Posterior vena cava (tissue), 2 donors: Measurements from ENCODE around the gene DNASE2. TPM values are rescaled to one million over a fixed set of nuclear protein-coding genes. Genes with fewer than 3 reads are reported as not detected.
"Not testable (repeated sequence)": the region's sequence is repeated elsewhere in the genome, so short reads cannot be mapped to it uniquely, and the experiment has no call there.

ENCODE experiments used
- DNase-seq: peaks from one replicate; pipeline ENCODE4 v3.0.0-alpha.2; 2020; ENCODE audit warnings: low spot score
- intact Hi-C, 2 donors: fragments of 100-400 bp; cut with DNase I; formaldehyde crosslinking; loops; one replicate each; pipeline versions ENCODE4 v1.14.1 to v1.14.2; 2022 to 2023
- total RNA-seq, 2 donors: library from RNA; stranded (reverse); fragmentation: NEBNext Ultra II Directional; extraction: Animal tissue kit (Norgen Biotek cat#: 25700); gene quantifications; one replicate each; pipeline ENCODE4 v1.2.1, GENCODE V29; 2021
- donor health status: DM: yes; HTN: yes; CAD: no.
- donor health status: DM: yes; HTN: yes; CAD: no.

DNASE2 gene
- total RNA-seq, 2 donors from 2014 or later, result 20.2 to 31.8 TPM

- DNase-seq, intact Hi-C loops: not testable (repeated sequence)
These were observed 9.1 kb upstream of the DNASE2 start for GRCh38 chr19:12890299-12890786.

- intact Hi-C loops, result loop anchor here in 1 of 2 donors (2.0 kb wide), 1 partner anchor 63 kb away; no protein-coding TSS in a partner anchor
- no peak for DNase-seq
These were observed 6.9 kb upstream of the DNASE2 start for GRCh38 chr19:12888006-12888603.

GRCh38 chr19:12886969-12887747, 5.9 kb upstream of the DNASE2 start, which contains the start of gene KLF1:
Gene KLF1, minus strand, starts transcription at chr19:12887201. Its CDS starts 61 bp downstream, at chr19:12887140.
- DNase-seq, result no peak
- intact Hi-C loops, result no loop called here

- intact Hi-C loops, result no loop called here
- no peak for DNase-seq
These were observed 5.4 kb upstream of the DNASE2 start for GRCh38 chr19:12886651-12886968.

GRCh38 chr19:12885749-12886650, 4.8 kb upstream of the DNASE2 start:
- intact Hi-C loops, result no loop called here
- no peak for DNase-seq

GRCh38 chr19:12884926-12885748, 3.9 kb upstream of the DNASE2 start:
- intact Hi-C loops, result no loop called here

GRCh38 chr19:12884627-12884925, 3.3 kb upstream of the DNASE2 start:
- intact Hi-C loops, result no loop called here

More at GRCh38 chr19:12884926-12885748, 3.9 kb upstream of the DNASE2 start:
- DNase-seq, result peak; percentile 92

GRCh38 chr19:12884202-12884601, 3.0 kb upstream of the DNASE2 start:
- intact Hi-C loops, result no loop called here
- no peak for DNase-seq

More at GRCh38 chr19:12884627-12884925, 3.3 kb upstream of the DNASE2 start:
- no peak for DNase-seq

GRCh38 chr19:12882589-12882988, 1.3 kb upstream of the DNASE2 start:
- intact Hi-C loops, result no loop called here

GRCh38 chr19:12880551-12881171, 588 bp downstream of the DNASE2 start:
- intact Hi-C loops, result no loop called here
- no peak for DNase-seq

More at GRCh38 chr19:12882589-12882988, 1.3 kb upstream of the DNASE2 start:
- DNase-seq, result no peak

GRCh38 chr19:12875086-12875485, 6.2 kb downstream of the DNASE2 start:
- intact Hi-C loops, result no loop called here
- no peak for DNase-seq

- no peak for DNase-seq
- intact Hi-C loops, result no loop called here
These were observed 7.1 kb downstream of the DNASE2 start for GRCh38 chr19:12873891-12874745.

GRCh38 chr19:12872941-12873890, 8.0 kb downstream of the DNASE2 start:
- intact Hi-C loops, result no loop called here

GRCh38 chr19:12872255-12872654, 9.0 kb downstream of the DNASE2 start:
- no peak for DNase-seq
- intact Hi-C loops, result no loop called here

More at GRCh38 chr19:12872941-12873890, 8.0 kb downstream of the DNASE2 start:
- DNase-seq, result peak; percentile 91

GRCh38 chr19:12871681-12872080, 9.6 kb downstream of the DNASE2 start:
- no peak for DNase-seq
- intact Hi-C loops, result no loop called here

GRCh38 chr19:12868540-12869112, 12.6 kb downstream of the DNASE2 start:
- no peak for DNase-seq
- intact Hi-C loops, result no loop called here
